HCT116 (cell line): ENCODE measurements around the gene MYO3B. TPM values are rescaled to one million over a fixed set of nuclear protein-coding genes. Genes with fewer than 3 reads are reported as not detected.

ENCODE experiments used
- ATAC-seq: fragments of 200-7000 bp; cut with Tn5 transposase; 2 replicates; pipeline ENCODE4 v1.9.1; 2020; ENCODE audit warnings: mild to moderate bottlenecking, moderate library complexity
- BruUV-seq: library from RNA; stranded (reverse); fragments of 400-500 nt; replicated peaks from 2 replicates; lab custom pipeline; 2021; lab: Mats Ljungman, UMichigan
- CTCF ChIA-PET: fragments of 300-600 bp; sonication (Branson Sonifier 250); formaldehyde crosslinking; loops from one replicate; lab custom pipeline; 2021; ENCODE audit warnings: antibody characterized with exemption; lab: Charles Lee
- POLR2A ChIA-PET: fragments of 300-600, 350-600 bp; sonication (Branson Sonifier 250); formaldehyde crosslinking; loops from one replicate; lab custom pipeline; 2021; ENCODE audit warnings: antibody characterized with exemption; lab: Charles Lee
- RAD21 ChIA-PET, 2 experiments: fragments of 300-600 bp; sonication (Branson Sonifier 250); formaldehyde crosslinking; loops; one replicate each; lab custom pipeline; 2023; ENCODE audit warnings: low total read pairs in 2 of 2; ENCODE audit not compliant: uncharacterized antibody in 2 of 2, unreplicated experiment in 2 of 2, low non-redundant PET in 1 of 2; lab: Charles Lee
- DNase-seq: peaks from one replicate; pipeline ENCODE4 v3.0.0-alpha.2; 2010; ENCODE audit warnings: low read depth, low spot score
- H2AFZ ChIP-seq: fragments of 200-600 bp; shearing (Covaris generic), sonication (generic); 2 replicates; pipeline ENCODE4 v1.6.1; 2017; ENCODE audit warnings: low read depth, mixed run types, mixed read lengths, antibody characterized with exemption, low read length; ENCODE audit not compliant: poor library complexity, severe bottlenecking
- H3K27ac ChIP-seq: 2 replicates; pipeline ENCODE4 v1.5.1; 2012; ENCODE audit warnings: low read depth, low read length
- H3K27me3 ChIP-seq: fragments of 200-600 bp; sonication (generic); 2 replicates; pipeline ENCODE4 v1.6.1; 2016; ENCODE audit warnings: mixed run types, low read length, mixed read lengths; ENCODE audit not compliant: insufficient read depth
- H3K36me3 ChIP-seq, 2 experiments: fragments of 200-500 bp in 1 of 2; fragments of 200-600 bp in 1 of 2; sonication (Bioruptor generic) in 1 of 2; sonication (generic) in 1 of 2; 2 replicates each; pipeline versions ENCODE4 v1.5.1 to v1.6.1; 2014 to 2016; ENCODE audit warnings: low read length in 2 of 2, inconsistent platforms in 1 of 2, mixed read lengths in 1 of 2, mixed run types in 1 of 2; ENCODE audit not compliant: insufficient read depth in 2 of 2, control insufficient read depth in 1 of 2
- H3K4me1 ChIP-seq, 2 experiments: fragments of 200-600 bp in 1 of 2; sonication (generic) in 1 of 2; 2 replicates each; pipeline versions ENCODE4 v1.5.1 to v1.6.1; 2012 to 2017; ENCODE audit warnings: low read length in 2 of 2, inconsistent platforms in 1 of 2, mild to moderate bottlenecking in 1 of 2, mixed read lengths in 1 of 2, mixed run types in 1 of 2, moderate library complexity in 1 of 2; ENCODE audit not compliant: insufficient read depth in 2 of 2, control insufficient read depth in 1 of 2
- H3K4me2 ChIP-seq: fragments of 200-600 bp; sonication (generic); 2 replicates; pipeline ENCODE4 v1.6.1; 2017; ENCODE audit warnings: mixed run types, low read length, mixed read lengths
- H3K4me3 ChIP-seq, 2 experiments: fragments of 200-600 bp in 1 of 2; sonication (generic) in 1 of 2; replicated peaks in 1 of 2; 2 replicates each; pipeline ENCODE4 v1.5.1; 2011 to 2016; ENCODE audit warnings: low read length in 2 of 2, control low read depth in 1 of 2, low read depth in 1 of 2, mild to moderate bottlenecking in 1 of 2, mixed read lengths in 1 of 2, mixed run types in 1 of 2
- H3K79me2 ChIP-seq: fragments of 200-600 bp; sonication (generic); 2 replicates; pipeline ENCODE4 v1.6.1; 2017; ENCODE audit warnings: mild to moderate bottlenecking, mixed run types, low read length, moderate library complexity, mixed read lengths; ENCODE audit not compliant: insufficient read depth
- H3K9ac ChIP-seq: fragments of 200-600 bp; sonication (generic); 2 replicates; pipeline ENCODE4 v1.6.1; 2016; ENCODE audit warnings: low read length, mixed read lengths
- H3K9me2 ChIP-seq: fragments of 200-600 bp; sonication (generic), shearing (Covaris generic); 2 replicates; pipeline ENCODE4 v1.6.1; 2017; ENCODE audit warnings: mixed run types, mild to moderate bottlenecking, moderate library complexity; ENCODE audit not compliant: insufficient read depth
- H3K9me3 ChIP-seq, 2 experiments: fragments of 200-500 bp in 1 of 2; fragments of 200-600 bp in 1 of 2; sonication (Bioruptor generic) in 1 of 2; sonication (generic) in 1 of 2; 2 replicates each; pipeline ENCODE4 v1.6.1; 2014 to 2017; ENCODE audit warnings: low read length in 2 of 2, mixed read lengths in 2 of 2, inconsistent platforms in 1 of 2, low read depth in 1 of 2, mild to moderate bottlenecking in 1 of 2, mixed run types in 1 of 2, moderate library complexity in 1 of 2; ENCODE audit not compliant: control insufficient read depth in 1 of 2, insufficient read depth in 1 of 2
- H4K20me1 ChIP-seq: fragments of 200-600 bp; sonication (generic), shearing (Covaris generic); 2 replicates; pipeline ENCODE4 v1.6.1; 2017; ENCODE audit warnings: mixed run types, mild to moderate bottlenecking, moderate library complexity; ENCODE audit not compliant: insufficient read depth
- CEBPB ChIP-seq: IDR thresholded peaks from 2 replicates; pipeline ENCODE4 v1.6.1; 2012; ENCODE audit warnings: low read depth
- EZH2phosphoT487 ChIP-seq: fragments of 200-600 bp; IDR thresholded peaks from 2 replicates; pipeline ENCODE4 v1.6.1; 2018; ENCODE audit warnings: antibody characterized with exemption, borderline replicate concordance
- SIN3A ChIP-seq: IDR thresholded peaks from 2 replicates; pipeline ENCODE4 v1.6.1; 2012; ENCODE audit warnings: low read depth
- TCF7L2 ChIP-seq: IDR thresholded peaks from 2 replicates; pipeline ENCODE4 v1.7.0; 2011; ENCODE audit warnings: borderline replicate concordance, inconsistent platforms; ENCODE audit not compliant: insufficient read depth, insufficient read length; ENCODE audit errors: extremely low read depth
- intact Hi-C: fragments of 100-400 bp; cut with micrococcal nuclease; formaldehyde crosslinking; loops from 2 replicates; pipeline ENCODE4 v1.10.0; 2022
- total RNA-seq: library from RNA; stranded (reverse); gene quantifications from one replicate; pipeline ENCODE4 v1.2.1, GENCODE V29; 2021; ENCODE audit not compliant: unreplicated experiment
- TF ChIP-seq, protein P1 (sequence below): IDR thresholded peaks from 2 replicates; pipeline ENCODE4 v1.6.1; 2012
- TF ChIP-seq, protein P2 (sequence below): IDR thresholded peaks from 2 replicates; pipeline ENCODE4 v1.6.1; 2012; ENCODE audit warnings: low read depth

Gene MYO3B
- total RNA-seq, 1 experiment from 2014 or later = not detected

DNA sequence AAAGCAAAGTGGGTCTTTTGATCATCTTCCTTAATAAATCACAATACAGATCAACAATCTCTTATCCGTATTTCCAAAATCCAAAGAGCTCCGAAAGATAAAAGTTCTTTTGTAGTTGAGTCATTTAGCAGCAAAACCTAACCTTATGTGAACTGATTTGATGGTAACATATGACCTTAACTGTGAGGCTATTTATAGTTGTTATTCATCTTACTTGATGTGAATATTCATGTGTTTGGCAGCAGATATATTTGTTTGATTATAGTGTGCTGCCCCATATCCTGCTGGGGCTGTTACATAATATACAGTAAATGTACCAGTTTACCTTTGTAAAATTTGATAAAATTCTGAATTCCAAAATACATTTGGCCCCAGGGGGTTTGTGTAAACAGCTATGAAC lies 158.5 kb downstream of the MYO3B start:
- intact Hi-C loops = no loop called here
- no peaks in the 10 kb centered on the region for H3K27me3 ChIP-seq
- POLR2A ChIA-PET = no interaction called here
- CTCF ChIA-PET = interaction anchor here (1.1 kb wide), 1 partner anchor 25 kb away, joined by 3 read pairs; no protein-coding TSS in a partner anchor
- no peak for DNase-seq
- no peaks in the 10 kb centered on the region for H4K20me1 ChIP-seq
- H3K9ac ChIP-seq = no peak overlapping the region
- no peaks in the 10 kb centered on the region for H3K4me1 ChIP-seq
- no peaks in the 10 kb centered on the region for H3K36me3 ChIP-seq
- no peak overlapping the region for H3K4me3 ChIP-seq
- H2AFZ ChIP-seq = no peak overlapping the region
- TF ChIP-seq, protein P1, sequence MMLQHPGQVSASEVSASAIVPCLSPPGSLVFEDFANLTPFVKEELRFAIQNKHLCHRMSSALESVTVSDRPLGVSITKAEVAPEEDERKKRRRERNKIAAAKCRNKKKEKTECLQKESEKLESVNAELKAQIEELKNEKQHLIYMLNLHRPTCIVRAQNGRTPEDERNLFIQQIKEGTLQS = no peak
- TF ChIP-seq, protein P2, sequence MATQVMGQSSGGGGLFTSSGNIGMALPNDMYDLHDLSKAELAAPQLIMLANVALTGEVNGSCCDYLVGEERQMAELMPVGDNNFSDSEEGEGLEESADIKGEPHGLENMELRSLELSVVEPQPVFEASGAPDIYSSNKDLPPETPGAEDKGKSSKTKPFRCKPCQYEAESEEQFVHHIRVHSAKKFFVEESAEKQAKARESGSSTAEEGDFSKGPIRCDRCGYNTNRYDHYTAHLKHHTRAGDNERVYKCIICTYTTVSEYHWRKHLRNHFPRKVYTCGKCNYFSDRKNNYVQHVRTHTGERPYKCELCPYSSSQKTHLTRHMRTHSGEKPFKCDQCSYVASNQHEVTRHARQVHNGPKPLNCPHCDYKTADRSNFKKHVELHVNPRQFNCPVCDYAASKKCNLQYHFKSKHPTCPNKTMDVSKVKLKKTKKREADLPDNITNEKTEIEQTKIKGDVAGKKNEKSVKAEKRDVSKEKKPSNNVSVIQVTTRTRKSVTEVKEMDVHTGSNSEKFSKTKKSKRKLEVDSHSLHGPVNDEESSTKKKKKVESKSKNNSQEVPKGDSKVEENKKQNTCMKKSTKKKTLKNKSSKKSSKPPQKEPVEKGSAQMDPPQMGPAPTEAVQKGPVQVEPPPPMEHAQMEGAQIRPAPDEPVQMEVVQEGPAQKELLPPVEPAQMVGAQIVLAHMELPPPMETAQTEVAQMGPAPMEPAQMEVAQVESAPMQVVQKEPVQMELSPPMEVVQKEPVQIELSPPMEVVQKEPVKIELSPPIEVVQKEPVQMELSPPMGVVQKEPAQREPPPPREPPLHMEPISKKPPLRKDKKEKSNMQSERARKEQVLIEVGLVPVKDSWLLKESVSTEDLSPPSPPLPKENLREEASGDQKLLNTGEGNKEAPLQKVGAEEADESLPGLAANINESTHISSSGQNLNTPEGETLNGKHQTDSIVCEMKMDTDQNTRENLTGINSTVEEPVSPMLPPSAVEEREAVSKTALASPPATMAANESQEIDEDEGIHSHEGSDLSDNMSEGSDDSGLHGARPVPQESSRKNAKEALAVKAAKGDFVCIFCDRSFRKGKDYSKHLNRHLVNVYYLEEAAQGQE = 0 out of 2 replicates have a peak, but pooled peaks have one; percentile 1
- H3K27ac ChIP-seq = no peak overlapping the region
- H3K9me2 ChIP-seq = no peaks in the 10 kb centered on the region
- ATAC-seq = no peak
- H3K79me2 ChIP-seq = no peaks in the 10 kb centered on the region
- H3K4me2 ChIP-seq = no peak overlapping the region
- no TSS peak for BruUV-seq
- no peaks in the 10 kb centered on the region for H3K9me3 ChIP-seq
- RAD21 ChIA-PET = no interaction called here

DNA sequence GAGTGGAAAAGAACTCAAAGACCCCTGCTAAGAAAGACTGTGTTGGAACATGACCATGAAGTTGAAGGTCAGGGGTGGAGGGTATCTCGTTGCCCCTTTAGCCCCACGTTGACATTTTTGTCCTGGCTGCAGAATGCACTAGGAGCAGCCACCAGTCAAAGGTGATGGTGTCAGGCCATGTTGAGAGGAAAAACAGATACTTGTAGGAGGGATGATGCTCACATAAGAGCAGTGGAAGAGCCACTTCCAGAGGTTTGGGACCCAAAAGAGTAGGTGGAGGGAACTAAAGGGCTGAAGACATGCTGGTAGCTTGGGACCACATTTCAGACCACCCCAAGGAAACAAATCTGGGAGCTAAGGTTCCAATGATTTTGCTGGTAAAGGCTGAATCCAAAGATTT lies 159.0 kb downstream of the MYO3B start:
- POLR2A ChIA-PET = no interaction called here
- Histone ChIP-seq H3K9ac (no peak overlapping the region), H4K20me1 (no peaks in the 10 kb centered on the region), H3K36me3 (no peaks in the 10 kb centered on the region), H3K9me3 (no peaks in the 10 kb centered on the region), H3K4me2 (no peak overlapping the region), H2AFZ (no peak overlapping the region), H3K27ac (no peak overlapping the region), H3K27me3 (no peaks in the 10 kb centered on the region), H3K9me2 (no peaks in the 10 kb centered on the region), H3K4me1 (no peaks in the 10 kb centered on the region), H3K4me3 (no peak overlapping the region), H3K79me2 (no peaks in the 10 kb centered on the region)
- TF ChIP-seq SIN3A (no peak), TCF7L2 (no peak), EZH2phosphoT487 (no peak), CEBPB (no peak)
- CTCF ChIA-PET = interaction anchor here (1.1 kb wide), 1 partner anchor 25 kb away, joined by 3 read pairs; no protein-coding TSS in a partner anchor
- BruUV-seq = no TSS peak
- no peak for ATAC-seq
- no peak for DNase-seq
- RAD21 ChIA-PET = no interaction called here
- intact Hi-C loops = no loop called here
